A549 (cell line): ENCODE results near the gene SIGLEC1. TPM values are rescaled to one million over a fixed set of nuclear protein-coding genes. Genes with fewer than 3 reads are reported as not detected.

Experiments used
- ATAC-seq, 2 experiments: fragments of 200-7000 bp in 1 of 2; fragments of >200 bp in 1 of 2; cut with Nextera tagmentation in 1 of 2; cut with Tn5 transposase in 1 of 2; 3 replicates each; pipeline versions ENCODE4 v1.8.0 to v1.9.1; 2018 to 2020; ENCODE audit warnings: mild to moderate bottlenecking in 1 of 2, moderate library complexity in 1 of 2
- CTCF ChIA-PET: fragments of 300-600 bp; sonication (Branson Sonifier 250); formaldehyde crosslinking; extraction: SDS; loops from one replicate; lab custom pipeline; 2021; ENCODE audit warnings: antibody characterized with exemption, inconsistent platforms; lab: Yijun Ruan, JAX
- POLR2A ChIA-PET: fragments of 350-600 bp; formaldehyde crosslinking; extraction: SDS; loops from one replicate; lab custom pipeline; 2021; ENCODE audit warnings: antibody characterized with exemption, inconsistent platforms; lab: Yijun Ruan, JAX
- DNase-seq, 2 experiments: peaks; one replicate each; pipeline versions ENCODE4 v3.0.0 to v3.0.0-alpha.2; 2011 to 2016; ENCODE audit warnings: low read depth in 1 of 2, low spot score in 1 of 2
- FAIRE-seq: peaks from 2 replicates; lab custom pipeline; 2011; peaks lifted over from hg19 to GRCh38; lab: Jason Lieb, UNC
- H3K27ac ChIP-seq, 2 experiments: fragments of >200 bp; sonication (Bioruptor Twin); formaldehyde crosslinking; 3 replicates each; pipeline ENCODE4 v1.5.1; 2016 to 2017
- H3K4me1 ChIP-seq: fragments of >200 bp; sonication (Bioruptor Twin); formaldehyde crosslinking; 3 replicates; pipeline ENCODE4 v1.6.1; 2016
- H3K4me2 ChIP-seq: fragments of >200 bp; sonication (Bioruptor Twin); formaldehyde crosslinking; 3 replicates; pipeline ENCODE4 v1.6.1; 2016
- H3K4me3 ChIP-seq: fragments of >200 bp; sonication (Bioruptor Twin); formaldehyde crosslinking; 3 replicates; pipeline ENCODE4 v1.5.1; 2016
- H3K9me3 ChIP-seq: fragments of >200 bp; sonication (Bioruptor Twin); formaldehyde crosslinking; 3 replicates; pipeline ENCODE4 v1.6.1; 2016
- EHF ChIP-seq: fragments of 250-450 bp; sonication (Bioruptor Pico); IDR thresholded peaks from 2 replicates; pipeline ENCODE4 v1.5.0; 2020; ENCODE audit warnings: mild to moderate bottlenecking
- EHMT2 ChIP-seq: fragments of 200-600 bp; sonication (generic); IDR thresholded peaks from 2 replicates; pipeline ENCODE4 v1.6.1; 2016; ENCODE audit warnings: antibody characterized with exemption, low read depth, mild to moderate bottlenecking, moderate library complexity
- FOSL2 ChIP-seq, 2 experiments: fragments of 450-650 bp in 1 of 2; fragments of >200 bp in 1 of 2; sonication (Bioruptor Twin) in 1 of 2; formaldehyde crosslinking; IDR thresholded peaks; 2 replicates each; pipeline versions ENCODE4 v1.5.0 to v1.6.1; 2016 to 2020; ENCODE audit warnings: mild to moderate bottlenecking in 1 of 2, moderate library complexity in 1 of 2
- GATA3 ChIP-seq: IDR thresholded peaks from 2 replicates; pipeline ENCODE4 v1.6.1; 2012; ENCODE audit warnings: borderline replicate concordance
- HEYL ChIP-seq: fragments of 250-450 bp; sonication (Bioruptor Pico); IDR thresholded peaks from 2 replicates; pipeline ENCODE4 v1.8.0; 2021; ENCODE audit warnings: mild to moderate bottlenecking, moderate library complexity
- HOXB13 ChIP-seq: fragments of 250-450 bp; sonication (Bioruptor Pico); IDR thresholded peaks from 2 replicates; pipeline ENCODE4 v1.5.0; 2020; ENCODE audit warnings: low read depth, mild to moderate bottlenecking, moderate library complexity
- JUN ChIP-seq, 2 experiments: fragments of >200 bp; sonication (Bioruptor Twin); formaldehyde crosslinking; IDR thresholded peaks; 2 replicates in 1 of 2; 3 replicates in 1 of 2; pipeline ENCODE4 v1.6.1; 2016 to 2017
- KDM1A ChIP-seq: fragments of 200-600 bp; sonication (generic); IDR thresholded peaks from 2 replicates; pipeline ENCODE4 v1.6.1; 2016; ENCODE audit warnings: low read depth, mild to moderate bottlenecking
- MAFK ChIP-seq: fragments of 450-650 bp; IDR thresholded peaks from 2 replicates; pipeline ENCODE4 v1.6.1; 2014; ENCODE audit not compliant: partially characterized antibody
- MAZ ChIP-seq: fragments of 150-350 bp; IDR thresholded peaks from 2 replicates; pipeline ENCODE4 v1.6.1; 2014; ENCODE audit warnings: antibody characterized with exemption, low read depth, low read length, borderline replicate concordance
- PBX3 ChIP-seq: IDR thresholded peaks from 2 replicates; pipeline ENCODE4 v1.6.1; 2012
- POLR2A ChIP-seq: IDR thresholded peaks from 2 replicates; pipeline ENCODE4 v1.6.1; 2012; ENCODE audit warnings: mild to moderate bottlenecking, low read length
- RFX5 ChIP-seq: fragments of 450-650 bp; IDR thresholded peaks from 2 replicates; pipeline ENCODE4 v1.7.1; 2014; ENCODE audit warnings: antibody characterized with exemption, mild to moderate bottlenecking, moderate library complexity
- RNF2 ChIP-seq: fragments of 200-600 bp; sonication (generic); IDR thresholded peaks from 2 replicates; pipeline ENCODE4 v1.6.1; 2016; ENCODE audit warnings: low read depth, mild to moderate bottlenecking, antibody characterized with exemption, moderate library complexity, borderline replicate concordance
- ZSCAN20 ChIP-seq: fragments of 250-450 bp; sonication (Bioruptor Pico); IDR thresholded peaks from 2 replicates; pipeline ENCODE4 v1.8.0; 2022; ENCODE audit warnings: mild to moderate bottlenecking, moderate library complexity
- WGBS: methylation state at CpG from one replicate; pipeline ENCODE4 v1.1.6; 2017; ENCODE audit errors: missing lambda C conversion rate; 5-methylcytosine and 5-hydroxymethylcytosine counted together
- polyA plus RNA-seq, 4 experiments: library from polyadenylated mRNA; depleted of rRNA in 3 of 4; stranded (reverse); fragments of >200 nt; fragmentation: RNase III in 1 of 4; extraction: RNeasy Plus Mini Kit Qiagen cat#74134 plus additional on column Dnase treatment in 1 of 4; gene quantifications; 2 replicates in 3 of 4; 3 replicates in 1 of 4; pipeline ENCODE4 v1.2.3, GENCODE V29; 2011 to 2017

Gene SIGLEC1
- polyA plus RNA-seq, 2 of the 4 experiments (the other 2 are of a cell fraction) = 0.01 TPM; not detected in 1

GRCh38 chr20:3730803-3731672, 18.6 kb upstream of the SIGLEC1 start:
- FAIRE-seq = no peak
- Histone ChIP-seq H3K9me3 (no peaks in the 10 kb centered on the region), H3K4me2 (no peak overlapping the region), H3K4me3 (no peak overlapping the region), H3K27ac (no peak overlapping the region), H3K4me1 (peaks cover 17% of the 10 kb centered on the region)
- ChIA-PET CTCF (interaction anchor here (0.8 to 72.1 kb wide), 7 partner anchors 15 to 168 kb away, joined by 3 to 2233 read pairs (median 7); partner anchors contain the start of genes ADAM33, ADISSP, AP5S1 and CENPB), POLR2A (no interaction called here)
- 73% methylated on average over 12 of the region's 12 CpGs for WGBS
- ATAC-seq = no peak
- TF ChIP-seq PBX3 = no peak
- no peak for TF ChIP-seq MAFK
- TF ChIP-seq EHMT2 = no peak
- no peak for TF ChIP-seq POLR2A
- no peak for TF ChIP-seq EHF (CRISPR knock-in tag)
- DNase-seq = no peak

- ATAC-seq (no peak; a peak in 1 of 6 replicates), FAIRE-seq (no peak), DNase-seq (no peak)
- ChIA-PET POLR2A (no interaction called here), CTCF (interaction anchor here (0.7 to 72.1 kb wide), 6 partner anchors 19 to 164 kb away, joined by 3 to 2233 read pairs (median 18); partner anchors contain the start of genes ADAM33, ADISSP, AP5S1 and CENPB)
- Histone ChIP-seq H3K27ac (no peak overlapping the region), H3K9me3 (no peaks in the 10 kb centered on the region), H3K4me3 (no peak overlapping the region), H3K4me1 (peaks cover 17% of the 10 kb centered on the region), H3K4me2 (no peak overlapping the region)
- WGBS = 49% methylated on average over 8 of the region's 8 CpGs
- TF ChIP-seq MAZ (no peak), ZSCAN20 (CRISPR knock-in tag) (no peak), KDM1A (no peak), HEYL (CRISPR knock-in tag) (no peak), GATA3 (no peak), POLR2A (no peak)
Observed at GRCh38 chr20:3729811-3730540, 17.6 kb upstream of the SIGLEC1 start.

GRCh38 chr20:3729378-3729777, 17.0 kb upstream of the SIGLEC1 start:
- FAIRE-seq = no peak
- Histone ChIP-seq H3K4me3 (no peak overlapping the region), H3K4me1 (peaks cover 16% of the 10 kb centered on the region), H3K27ac (no peak overlapping the region), H3K4me2 (no peak overlapping the region), H3K9me3 (no peaks in the 10 kb centered on the region)
- whole genome bisulfite sequencing = 67% methylated on average over 6 of the region's 6 CpGs
- CTCF ChIA-PET = interaction anchor here (0.9 to 72.1 kb wide), 5 partner anchors 19 to 126 kb away, joined by 3 to 2233 read pairs (median 29); partner anchors contain the start of genes ADAM33, ADISSP, AP5S1 and CENPB
- TF ChIP-seq FOSL2 (IDR thresholded peaks at IDR 0.05) = no peak
- TF ChIP-seq FOSL2 (CRISPR knock-in tag; IDR thresholded peaks at IDR 0.05) = no peak
- TF ChIP-seq JUN (IDR thresholded peaks at IDR 0.05) = no peak
- DNase-seq = no peak
- POLR2A ChIA-PET = no interaction called here
- no peak for ATAC-seq

- DNase-seq (no peak), FAIRE-seq (no peak), ATAC-seq (no peak; a peak in 1 of 6 replicates)
- Histone ChIP-seq H3K9me3 (no peaks in the 10 kb centered on the region), H3K4me1 (peaks cover 11% of the 10 kb centered on the region), H3K4me3 (no peak overlapping the region), H3K27ac (no peak overlapping the region), H3K4me2 (no peak overlapping the region)
- CTCF ChIA-PET = interaction anchor here (0.9 to 72.1 kb wide), 6 partner anchors 13 to 126 kb away, joined by 3 to 2233 read pairs (median 18); partner anchors contain the start of genes ADAM33, ADISSP, AP5S1 and CENPB
- TF ChIP-seq RNF2 (no peak), PBX3 (no peak), RFX5 (no peak), HOXB13 (CRISPR knock-in tag) (no peak), MAZ (no peak)
- POLR2A ChIA-PET = no interaction called here
- 85% methylated on average over 3 of the region's 3 CpGs for WGBS
Observed at GRCh38 chr20:3728876-3729275, 16.5 kb upstream of the SIGLEC1 start.
